Small intestine (tissue), 7 donors: ENCODE results near the gene CABLES1. TPM values are rescaled to one million over a fixed set of nuclear protein-coding genes. Genes with fewer than 3 reads are reported as not detected.

Experiments
- DNase-seq, 2 donors: peaks; one replicate each; pipeline versions ENCODE4 v3.0.0 to v3.0.0-alpha.2; 2013
- FAIRE-seq: peaks from 2 replicates; lab custom pipeline; 2012; peaks lifted over from hg19 to GRCh38; lab: Jason Lieb, UNC
- H3K27ac ChIP-seq, 3 donors: one replicate each; pipeline ENCODE4 v1.5.1; 2013; ENCODE audit warnings: low read length in 2 of 3, mild to moderate bottlenecking in 2 of 3, control low read depth in 1 of 3, inconsistent platforms in 1 of 3, low read depth in 1 of 3, moderate library complexity in 1 of 3
- H3K27me3 ChIP-seq, 3 donors: one replicate each; pipeline ENCODE4 v1.6.1; 2013; ENCODE audit warnings: low read length in 3 of 3, inconsistent platforms in 1 of 3; ENCODE audit not compliant: control insufficient read depth in 3 of 3, insufficient read depth in 3 of 3
- H3K36me3 ChIP-seq, 3 donors: one replicate each; pipeline ENCODE4 v1.6.1; 2013; ENCODE audit warnings: low read length in 3 of 3, inconsistent platforms in 1 of 3, low read depth in 1 of 3, mild to moderate bottlenecking in 1 of 3, moderate library complexity in 1 of 3; ENCODE audit not compliant: control insufficient read depth in 3 of 3, insufficient read depth in 2 of 3
- H3K4me1 ChIP-seq, 3 donors: one replicate each; pipeline ENCODE4 v1.6.1; 2013; ENCODE audit warnings: low read length in 2 of 3, inconsistent platforms in 1 of 3, low read depth in 1 of 3, mild to moderate bottlenecking in 1 of 3, moderate library complexity in 1 of 3; ENCODE audit not compliant: control insufficient read depth in 3 of 3, insufficient read depth in 2 of 3
- H3K4me3 ChIP-seq, 3 donors: one replicate each; pipeline ENCODE4 v1.5.1; 2013; ENCODE audit warnings: low read length in 3 of 3, control low read depth in 1 of 3, inconsistent platforms in 1 of 3, low read depth in 1 of 3, mild to moderate bottlenecking in 1 of 3, moderate library complexity in 1 of 3
- H3K9me3 ChIP-seq, 2 donors: one replicate each; pipeline ENCODE4 v1.6.1; 2013; ENCODE audit warnings: low read depth in 1 of 2, low read length in 1 of 2; ENCODE audit not compliant: control insufficient read depth in 2 of 2, insufficient read depth in 1 of 2
- WGBS, 3 donors: extraction: QIAGEN DNeasy Blood & Tissue Kit; methylation state at CpG; one replicate each; pipeline ENCODE4 v1.1.7; 2013; 5-methylcytosine and 5-hydroxymethylcytosine counted together
- polyA plus RNA-seq, 4 donors: library from polyadenylated mRNA; stranded (reverse) in 3 of 4; unstranded in 1 of 4; fragments of 200-250 nt in 3 of 4; fragments of 120-200 nt in 1 of 4; gene quantifications; one replicate each; pipeline versions ENCODE4 v1.2.1 to v1.2.3, GENCODE V29; 2013
- donor health status: healthy with polysubstance abuse.
- donor health status: control.
- donor health status: control.
- donor health status: Bipolar disorder and iron deficiency.
- donor health status: healthy.

The CABLES1 gene
- polyA plus RNA-seq, 4 donors = 6.9 to 11.7 (median 8.5) TPM

- WGBS, 3 donors = 97 to 98% (median 97%) methylated on average over 13 to 14 of the region's 14 CpGs
- no peak overlapping the region for H3K4me3 ChIP-seq
- H3K36me3 ChIP-seq = peaks cover 0 to 61% (median 0%) of the 10 kb centered on the region in 3 donors
- H3K27ac ChIP-seq = no peak overlapping the region
- no peaks in the 10 kb centered on the region for H3K27me3 ChIP-seq
- H3K4me1 ChIP-seq = no peaks in the 10 kb centered on the region
- no peak for FAIRE-seq
- peaks cover 0 to 11% of the 10 kb centered on the region in 2 donors for H3K9me3 ChIP-seq
- no peak for DNase-seq
Measured at GRCh38 chr18:23247896-23248295, 112.6 kb downstream of the CABLES1 start.

GRCh38 chr18:23248826-23249225 is 113.5 kb downstream of the CABLES1 start:
- peaks cover 0 to 68% (median 3%) of the 10 kb centered on the region in 3 donors for H3K36me3 ChIP-seq
- H3K27ac ChIP-seq = no peak overlapping the region
- H3K9me3 ChIP-seq = peaks cover 0 to 11% of the 10 kb centered on the region in 2 donors
- FAIRE-seq = no peak
- no peaks in the 10 kb centered on the region for H3K27me3 ChIP-seq
- H3K4me3 ChIP-seq = no peak overlapping the region
- 94 to 100% (median 95%) methylated on average over 2 of the region's 2 CpGs for WGBS, 3 donors
- H3K4me1 ChIP-seq = no peaks in the 10 kb centered on the region
- no peak for DNase-seq

- WGBS, 3 donors = 88 to 93% (median 90%) methylated on average over 7 of the region's 7 CpGs
- no peaks in the 10 kb centered on the region for H3K27me3 ChIP-seq
- H3K27ac ChIP-seq = no peak overlapping the region
- FAIRE-seq (no peak), DNase-seq (no peak)
- H3K4me3 ChIP-seq = no peak overlapping the region
- H3K9me3 ChIP-seq = peaks cover 0 to 11% of the 10 kb centered on the region in 2 donors
- no peaks in the 10 kb centered on the region for H3K4me1 ChIP-seq
- peaks cover 0 to 71% (median 3%) of the 10 kb centered on the region in 3 donors for H3K36me3 ChIP-seq
Measured at GRCh38 chr18:23249348-23249747, 114.1 kb downstream of the CABLES1 start.

- H3K4me3 ChIP-seq = no peak overlapping the region
- FAIRE-seq (no peak), DNase-seq (no peak)
- no peaks in the 10 kb centered on the region for H3K4me1 ChIP-seq
- WGBS, 3 donors = 83 to 95% (median 92%) methylated on average over 13 of the region's 13 CpGs
- H3K27ac ChIP-seq = no peak overlapping the region
- H3K27me3 ChIP-seq = no peaks in the 10 kb centered on the region
- H3K9me3 ChIP-seq = peaks cover 0 to 11% of the 10 kb centered on the region in 2 donors
- H3K36me3 ChIP-seq = peaks cover 0 to 61% (median 3%) of the 10 kb centered on the region in 3 donors
Measured at GRCh38 chr18:23250893-23251656, 115.8 kb downstream of the CABLES1 start.

- peaks cover 0 to 9% (median under 1%) of the 10 kb centered on the region in 3 donors for H3K4me1 ChIP-seq
- no peak overlapping the region for H3K27ac ChIP-seq
- 91 to 96% (median 92%) methylated on average over 12 of the region's 12 CpGs for WGBS, 3 donors
- FAIRE-seq = no peak
- no peaks in the 10 kb centered on the region for H3K27me3 ChIP-seq
- peaks cover 0 to 58% (median 3%) of the 10 kb centered on the region in 3 donors for H3K36me3 ChIP-seq
- H3K9me3 ChIP-seq = peaks cover 0 to 11% of the 10 kb centered on the region in 2 donors
- DNase-seq = no peak
- no peak overlapping the region for H3K4me3 ChIP-seq
Measured at GRCh38 chr18:23253630-23254029, 118.3 kb downstream of the CABLES1 start.

GRCh38 chr18:23257137-23257536 is 121.9 kb downstream of the CABLES1 start:
- no peak for FAIRE-seq
- DNase-seq = peak; percentile 39 to 59
- Histone ChIP-seq H3K9me3 (no peaks in the 10 kb centered on the region), H3K27me3 (no peaks in the 10 kb centered on the region), H3K36me3 (peaks cover 0 to 44% (median 3%) of the 10 kb centered on the region in 3 donors), H3K4me3 (no peak overlapping the region), H3K4me1 (peaks cover 0 to 28% (median 11%) of the 10 kb centered on the region in 3 donors), H3K27ac (no peak overlapping the region)
- 27 to 73% (median 56%) methylated on average over 9 of the region's 9 CpGs for WGBS, 3 donors

- DNase-seq (no peak), FAIRE-seq (no peak)
- H3K4me1 ChIP-seq = peaks cover 0 to 28% (median 11%) of the 10 kb centered on the region in 3 donors
- no peaks in the 10 kb centered on the region for H3K9me3 ChIP-seq
- peaks cover 0 to 37% (median 3%) of the 10 kb centered on the region in 3 donors for H3K36me3 ChIP-seq
- no peak overlapping the region for H3K27ac ChIP-seq
- no peaks in the 10 kb centered on the region for H3K27me3 ChIP-seq
- no peak overlapping the region for H3K4me3 ChIP-seq
- WGBS, 3 donors = 82 to 89% (median 84%) methylated on average over 25 of the region's 25 CpGs
Measured at GRCh38 chr18:23257686-23258565, 122.6 kb downstream of the CABLES1 start.
